K562 (cell line): Measurements from ENCODE around the gene RAB14. TPM values are rescaled to one million over a fixed set of nuclear protein-coding genes. Genes with fewer than 3 reads are reported as not detected.

Experiments
- CHD4 ChIP-seq: fragments of 200-600 bp; sonication (generic); IDR thresholded peaks from 3 replicates; pipeline ENCODE4 v1.6.1; 2012; ENCODE audit warnings: low read depth, mild to moderate bottlenecking, mixed read lengths, low read length, inconsistent platforms; ENCODE audit not compliant: insufficient read depth, insufficient replicate concordance, poor library complexity, severe bottlenecking
- ELF2 ChIP-seq: fragments of 250-450 bp; sonication (Bioruptor Pico); IDR thresholded peaks from 2 replicates; pipeline ENCODE4 v1.5.0; 2021; ENCODE audit warnings: mild to moderate bottlenecking
- EP300 ChIP-seq: IDR thresholded peaks from 2 replicates; pipeline ENCODE4 v1.6.1; 2012; ENCODE audit warnings: low read length, improper control_type of control experiment
- FIP1L1 ChIP-seq: fragments of 200-400 bp; formaldehyde crosslinking; IDR thresholded peaks from 2 replicates; pipeline ENCODE4 v1.6.1; 2018; ENCODE audit warnings: mild to moderate bottlenecking, low read depth, low read length; ENCODE audit not compliant: poor library complexity, severe bottlenecking
- FOXA1 ChIP-seq: fragments of 450-650 bp; IDR thresholded peaks from 2 replicates; pipeline ENCODE4 v1.6.1; 2016; ENCODE audit warnings: mild to moderate bottlenecking, borderline replicate concordance
- KAT7 ChIP-seq: sonication (generic); formaldehyde crosslinking; IDR thresholded peaks from 2 replicates; pipeline ENCODE4 v1.8.0; 2022; ENCODE audit warnings: missing genetic modification reagents, mild to moderate bottlenecking, borderline replicate concordance
- KLF1 ChIP-seq: fragments of 450-650 bp; IDR thresholded peaks from 2 replicates; pipeline ENCODE4 v1.6.1; 2016; ENCODE audit warnings: missing genetic modification characterization, missing compliant biosample characterization
- KLF10 ChIP-seq: fragments of 250-450 bp; sonication (Bioruptor Pico); IDR thresholded peaks from 2 replicates; pipeline ENCODE4 v1.6.1; 2021; ENCODE audit warnings: matching md5 sums
- MTA1 ChIP-seq: fragments of 450-650 bp; IDR thresholded peaks from 2 replicates; pipeline ENCODE4 v1.6.1; 2017; ENCODE audit warnings: borderline replicate concordance
- NCOA6 ChIP-seq: fragments of 450-650 bp; IDR thresholded peaks from 2 replicates; pipeline ENCODE4 v1.6.1; 2017; ENCODE audit warnings: mild to moderate bottlenecking
- PML ChIP-seq: IDR thresholded peaks from 2 replicates; pipeline ENCODE4 v1.6.1; 2012; ENCODE audit warnings: low read length, inconsistent platforms
- polyA plus RNA-seq, 8 experiments: library from polyadenylated mRNA; depleted of rRNA in 4 of 8; stranded (reverse) in 5 of 8; unstranded in 3 of 8; fragments of >200 nt; fragmentation: Nextera tagmentation in 2 of 8; fragmentation: Illumina TruSeq in 1 of 8; extraction: Ambion mirVana in 2 of 8; extraction: Trizol in 1 of 8; gene quantifications; 2 replicates each; pipeline versions ENCODE4 v1.2.1 to v1.2.3, GENCODE V29; 2011 to 2014; ENCODE audit warnings: inconsistent platforms in 1 of 8, missing spikeins in 1 of 8
- total RNA-seq, 7 experiments: library from RNA; depleted of rRNA in 6 of 7; stranded (reverse); fragments of >200 nt in 6 of 7; fragmentation: Illumina TruSeq in 2 of 7; extraction: Trizol in 2 of 7; gene quantifications; 2 replicates each; pipeline versions ENCODE4 v1.2.1 to v1.2.3, GENCODE V29; 2011 to 2021; ENCODE audit warnings: low replicate concordance in 1 of 7
- TF ChIP-seq, protein P1 (sequence below): fragments of 250-450 bp; sonication (Bioruptor Pico); IDR thresholded peaks from 2 replicates; pipeline ENCODE4 v1.5.0; 2021; ENCODE audit warnings: mild to moderate bottlenecking, moderate library complexity
- TF ChIP-seq, protein P2 (sequence below), 2 experiments: fragments of 200-800 bp in 1 of 2; sonication (Bioruptor generic) in 1 of 2; sonication (generic) in 1 of 2; formaldehyde crosslinking in 1 of 2; IDR thresholded peaks in 1 of 2; conservative IDR thresholded peaks in 1 of 2; 2 replicates each; pipeline versions ENCODE4 v1.5.0 to v1.6.1; 2016 to 2020; ENCODE audit warnings: missing compliant biosample characterization in 1 of 2, missing genetic modification characterization in 1 of 2, missing genetic modification reagents in 1 of 2
- TF ChIP-seq, protein P3 (sequence below): fragments of 450-650 bp; IDR thresholded peaks from one replicate; pipeline ENCODE4 v1.6.1; 2018; ENCODE audit warnings: mild to moderate bottlenecking, moderate library complexity; ENCODE audit not compliant: partially characterized antibody
- TF ChIP-seq, protein P4 (sequence below): sonication (generic); formaldehyde crosslinking; IDR thresholded peaks from 2 replicates; pipeline ENCODE4 v1.8.0; 2022; ENCODE audit warnings: mild to moderate bottlenecking, missing genetic modification reagents
- TF ChIP-seq, protein P5 (sequence below): fragments of 150-350 bp; IDR thresholded peaks from 2 replicates; pipeline ENCODE4 v1.6.1; 2014; ENCODE audit warnings: low read depth, mild to moderate bottlenecking, low read length, borderline replicate concordance

Gene RAB14
- total and polyA plus RNA-seq, 9 of the 15 experiments (the other 6 are each of a cell fraction or from before 2014, with no cell fraction given), result 10.3 to 41.8 (median 20.9) TPM

DNA sequence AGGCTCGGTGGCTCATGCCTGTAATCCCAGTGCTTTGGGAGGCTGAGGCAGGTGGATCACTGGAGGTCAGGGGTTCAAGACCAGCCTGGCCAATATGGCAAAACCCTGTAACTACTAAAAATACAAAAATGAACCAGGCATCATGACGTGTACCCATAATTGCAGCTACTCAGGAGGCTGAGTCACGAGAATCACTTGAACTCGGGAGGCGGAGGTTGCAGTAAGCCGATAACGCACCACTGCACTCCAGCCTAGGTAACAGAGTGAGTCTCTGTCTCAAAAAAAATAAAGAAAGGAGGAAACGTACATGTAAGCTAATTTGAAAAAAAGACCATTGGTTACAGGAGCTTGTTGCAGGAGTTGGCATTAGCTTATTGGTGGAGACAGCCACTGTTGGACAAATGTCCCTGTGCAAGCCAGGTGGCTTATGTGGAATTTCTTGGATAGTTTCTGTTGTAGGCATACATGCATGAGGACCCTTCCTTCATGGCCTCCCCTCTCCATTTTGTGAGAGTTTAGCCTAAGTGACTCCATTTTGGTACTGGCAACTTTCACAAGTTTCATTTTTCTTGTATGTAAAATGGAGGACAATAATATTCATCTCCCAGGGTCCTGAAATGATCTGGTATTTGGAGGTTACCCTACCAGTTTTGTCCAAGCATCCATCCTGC is 16.8 kb upstream of the RAB14 start (continued):
- TF ChIP-seq, protein P1, sequence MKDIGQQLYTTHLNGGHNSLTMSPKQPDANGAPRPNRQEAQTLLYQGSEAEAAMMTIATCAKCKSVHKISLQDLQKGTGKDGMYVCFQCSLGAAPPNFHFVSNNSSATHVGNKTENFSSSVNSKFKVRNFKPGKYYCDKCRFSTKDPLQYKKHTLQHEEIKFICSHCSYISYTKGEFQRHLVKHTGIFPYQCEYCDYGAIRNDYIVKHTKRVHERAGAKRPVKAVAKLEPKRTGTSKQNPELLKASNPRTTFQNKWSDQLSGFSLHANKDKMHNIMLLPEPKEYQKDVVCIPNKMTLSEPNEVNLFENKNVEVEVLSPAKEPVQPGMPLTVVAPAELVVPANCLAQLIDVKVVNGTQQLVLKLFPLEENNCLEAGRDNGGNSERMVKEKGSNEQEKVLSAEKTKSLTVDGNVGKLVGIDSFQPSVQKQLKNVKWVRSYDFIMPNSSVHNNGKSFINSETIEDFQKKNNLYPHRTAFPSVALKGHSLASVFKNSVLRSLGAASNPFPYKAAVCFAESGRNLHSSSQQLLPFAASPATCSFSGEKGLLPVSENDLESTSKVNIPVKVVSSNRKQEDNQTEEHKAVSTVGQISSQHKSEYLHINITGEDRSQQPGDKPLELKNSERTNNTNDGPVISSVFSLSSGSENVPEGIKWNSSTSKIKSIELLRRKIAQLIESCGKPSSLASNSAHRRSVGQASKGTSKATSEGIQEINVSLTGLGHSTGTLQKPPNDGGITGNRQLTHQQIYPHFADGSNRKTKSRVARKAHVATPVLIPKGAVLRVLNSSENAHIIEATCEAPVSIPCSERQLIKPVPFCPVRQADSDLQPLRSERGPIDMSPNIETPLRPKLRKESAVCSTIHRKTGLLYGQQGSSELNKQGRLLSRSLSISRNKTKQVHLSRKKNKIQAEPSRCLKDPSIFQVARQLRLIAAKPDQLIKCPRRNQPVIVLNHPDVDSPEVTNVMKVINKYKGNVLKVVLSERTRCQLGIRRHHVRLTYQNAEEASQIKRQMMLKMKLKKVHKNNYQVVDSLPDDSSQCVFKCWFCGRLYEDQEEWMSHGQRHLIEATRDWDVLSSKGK, result no peak
- TF ChIP-seq FIP1L1 (no peak), PML (no peak), KAT7 (no peak), MTA1 (0 out of 2 replicates have a peak, but pooled peaks have one; percentile 19), EP300 (peak; percentile 32; the same call in 1 of the 2 replicates), ELF2 (CRISPR knock-in tag) (no peak), FOXA1 (no peak), KLF10 (no peak), KLF1 (tag) (0 out of 2 replicates have a peak, but pooled peaks have one; percentile 41), NCOA6 (no peak), CHD4 (no peak)
- TF ChIP-seq, protein P2, sequence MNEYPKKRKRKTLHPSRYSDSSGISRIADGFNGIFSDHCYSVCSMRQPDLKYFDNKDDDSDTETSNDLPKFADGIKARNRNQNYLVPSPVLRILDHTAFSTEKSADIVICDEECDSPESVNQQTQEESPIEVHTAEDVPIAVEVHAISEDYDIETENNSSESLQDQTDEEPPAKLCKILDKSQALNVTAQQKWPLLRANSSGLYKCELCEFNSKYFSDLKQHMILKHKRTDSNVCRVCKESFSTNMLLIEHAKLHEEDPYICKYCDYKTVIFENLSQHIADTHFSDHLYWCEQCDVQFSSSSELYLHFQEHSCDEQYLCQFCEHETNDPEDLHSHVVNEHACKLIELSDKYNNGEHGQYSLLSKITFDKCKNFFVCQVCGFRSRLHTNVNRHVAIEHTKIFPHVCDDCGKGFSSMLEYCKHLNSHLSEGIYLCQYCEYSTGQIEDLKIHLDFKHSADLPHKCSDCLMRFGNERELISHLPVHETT (CRISPR knock-in tag; conservative IDR thresholded peaks at IDR 0.05 in 1 of 2, IDR thresholded peaks at IDR 0.05 in 1 of 2), result peak in 1 of 2 experiments; percentile 83; a peak in 2 of 4 replicates
- TF ChIP-seq, protein P3, sequence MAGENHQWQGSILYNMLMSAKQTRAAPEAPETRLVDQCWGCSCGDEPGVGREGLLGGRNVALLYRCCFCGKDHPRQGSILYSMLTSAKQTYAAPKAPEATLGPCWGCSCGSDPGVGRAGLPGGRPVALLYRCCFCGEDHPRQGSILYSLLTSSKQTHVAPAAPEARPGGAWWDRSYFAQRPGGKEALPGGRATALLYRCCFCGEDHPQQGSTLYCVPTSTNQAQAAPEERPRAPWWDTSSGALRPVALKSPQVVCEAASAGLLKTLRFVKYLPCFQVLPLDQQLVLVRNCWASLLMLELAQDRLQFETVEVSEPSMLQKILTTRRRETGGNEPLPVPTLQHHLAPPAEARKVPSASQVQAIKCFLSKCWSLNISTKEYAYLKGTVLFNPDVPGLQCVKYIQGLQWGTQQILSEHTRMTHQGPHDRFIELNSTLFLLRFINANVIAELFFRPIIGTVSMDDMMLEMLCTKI, result no peak
- TF ChIP-seq, protein P4, sequence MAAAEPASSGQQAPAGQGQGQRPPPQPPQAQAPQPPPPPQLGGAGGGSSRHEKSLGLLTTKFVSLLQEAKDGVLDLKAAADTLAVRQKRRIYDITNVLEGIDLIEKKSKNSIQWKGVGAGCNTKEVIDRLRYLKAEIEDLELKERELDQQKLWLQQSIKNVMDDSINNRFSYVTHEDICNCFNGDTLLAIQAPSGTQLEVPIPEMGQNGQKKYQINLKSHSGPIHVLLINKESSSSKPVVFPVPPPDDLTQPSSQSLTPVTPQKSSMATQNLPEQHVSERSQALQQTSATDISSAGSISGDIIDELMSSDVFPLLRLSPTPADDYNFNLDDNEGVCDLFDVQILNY (CRISPR knock-in tag), result no peak
- TF ChIP-seq, protein P5, sequence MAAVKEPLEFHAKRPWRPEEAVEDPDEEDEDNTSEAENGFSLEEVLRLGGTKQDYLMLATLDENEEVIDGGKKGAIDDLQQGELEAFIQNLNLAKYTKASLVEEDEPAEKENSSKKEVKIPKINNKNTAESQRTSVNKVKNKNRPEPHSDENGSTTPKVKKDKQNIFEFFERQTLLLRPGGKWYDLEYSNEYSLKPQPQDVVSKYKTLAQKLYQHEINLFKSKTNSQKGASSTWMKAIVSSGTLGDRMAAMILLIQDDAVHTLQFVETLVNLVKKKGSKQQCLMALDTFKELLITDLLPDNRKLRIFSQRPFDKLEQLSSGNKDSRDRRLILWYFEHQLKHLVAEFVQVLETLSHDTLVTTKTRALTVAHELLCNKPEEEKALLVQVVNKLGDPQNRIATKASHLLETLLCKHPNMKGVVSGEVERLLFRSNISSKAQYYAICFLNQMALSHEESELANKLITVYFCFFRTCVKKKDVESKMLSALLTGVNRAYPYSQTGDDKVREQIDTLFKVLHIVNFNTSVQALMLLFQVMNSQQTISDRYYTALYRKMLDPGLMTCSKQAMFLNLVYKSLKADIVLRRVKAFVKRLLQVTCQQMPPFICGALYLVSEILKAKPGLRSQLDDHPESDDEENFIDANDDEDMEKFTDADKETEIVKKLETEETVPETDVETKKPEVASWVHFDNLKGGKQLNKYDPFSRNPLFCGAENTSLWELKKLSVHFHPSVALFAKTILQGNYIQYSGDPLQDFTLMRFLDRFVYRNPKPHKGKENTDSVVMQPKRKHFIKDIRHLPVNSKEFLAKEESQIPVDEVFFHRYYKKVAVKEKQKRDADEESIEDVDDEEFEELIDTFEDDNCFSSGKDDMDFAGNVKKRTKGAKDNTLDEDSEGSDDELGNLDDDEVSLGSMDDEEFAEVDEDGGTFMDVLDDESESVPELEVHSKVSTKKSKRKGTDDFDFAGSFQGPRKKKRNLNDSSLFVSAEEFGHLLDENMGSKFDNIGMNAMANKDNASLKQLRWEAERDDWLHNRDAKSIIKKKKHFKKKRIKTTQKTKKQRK, result no peak
